Activated CD8-positive, alpha-beta memory T cell treated with anti-CD3 and anti-CD28 coated beads for 36 hours (primary cell): Measurements from ENCODE around the gene EHD4. TPM values are rescaled to one million over a fixed set of nuclear protein-coding genes. Genes with fewer than 3 reads are reported as not detected.

ENCODE experiments used
- CTCF ChIA-PET: fragments of 350-600 bp; sonication (Branson Sonifier 250); formaldehyde crosslinking; loops from one replicate; lab custom pipeline; 2021; ENCODE audit warnings: antibody characterized with exemption; lab: Charles Lee
- POLR2A ChIA-PET: fragments of 350-600 bp; sonication (Branson Sonifier 250); formaldehyde crosslinking; loops from one replicate; lab custom pipeline; 2021; ENCODE audit warnings: antibody characterized with exemption; lab: Charles Lee
- total RNA-seq, 2 experiments: library from RNA; stranded (reverse); gene quantifications; one replicate each; pipeline ENCODE4 v1.2.3, GENCODE V29; 2021

Gene EHD4
- total RNA-seq, 2 experiments from 2014 or later, result 25.8 TPM

DNA sequence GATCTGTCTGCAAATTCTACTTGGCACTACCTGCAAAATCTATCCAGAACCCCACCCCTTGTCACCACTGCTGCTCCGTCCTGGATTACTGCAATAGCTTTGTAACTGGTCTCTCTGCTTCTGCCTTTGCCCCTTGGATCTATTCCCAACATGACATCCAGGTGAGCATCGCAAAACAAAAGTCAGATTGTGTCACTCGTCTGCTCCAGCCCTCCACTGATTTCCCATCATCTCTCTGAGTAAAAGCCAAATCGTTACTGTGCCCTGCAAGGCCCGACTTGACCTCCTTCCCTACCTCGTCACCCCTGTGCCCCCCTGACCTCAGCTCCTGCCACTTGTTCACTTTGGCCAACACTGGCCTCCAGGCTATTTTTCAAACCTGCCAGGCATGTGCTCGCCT, 87.9 kb downstream of the EHD4 start:
- ChIA-PET POLR2A (interaction anchor here (0.6 kb wide), 1 partner anchor 395 kb away, joined by 3 read pairs; no protein-coding TSS in a partner anchor), CTCF (no interaction called here)

DNA sequence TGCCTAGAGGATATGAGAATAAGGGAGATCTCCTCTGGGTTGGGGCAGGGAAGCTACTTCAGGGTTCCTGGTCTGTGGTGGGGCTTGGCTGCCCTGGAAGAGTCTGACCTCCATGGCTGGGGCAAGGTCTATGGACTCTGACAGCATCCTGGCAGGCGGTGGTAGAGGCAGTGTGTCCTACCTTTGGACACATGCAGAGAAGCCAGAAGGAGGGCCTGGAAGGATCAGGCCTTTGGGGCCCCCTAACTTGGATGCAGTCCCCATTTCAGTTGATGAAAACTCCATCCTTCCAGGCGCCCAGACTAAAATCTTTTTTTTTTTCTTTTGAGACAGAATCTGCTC, 88.9 kb downstream of the EHD4 start:
- POLR2A ChIA-PET, result no interaction called here
- CTCF ChIA-PET, result no interaction called here

DNA sequence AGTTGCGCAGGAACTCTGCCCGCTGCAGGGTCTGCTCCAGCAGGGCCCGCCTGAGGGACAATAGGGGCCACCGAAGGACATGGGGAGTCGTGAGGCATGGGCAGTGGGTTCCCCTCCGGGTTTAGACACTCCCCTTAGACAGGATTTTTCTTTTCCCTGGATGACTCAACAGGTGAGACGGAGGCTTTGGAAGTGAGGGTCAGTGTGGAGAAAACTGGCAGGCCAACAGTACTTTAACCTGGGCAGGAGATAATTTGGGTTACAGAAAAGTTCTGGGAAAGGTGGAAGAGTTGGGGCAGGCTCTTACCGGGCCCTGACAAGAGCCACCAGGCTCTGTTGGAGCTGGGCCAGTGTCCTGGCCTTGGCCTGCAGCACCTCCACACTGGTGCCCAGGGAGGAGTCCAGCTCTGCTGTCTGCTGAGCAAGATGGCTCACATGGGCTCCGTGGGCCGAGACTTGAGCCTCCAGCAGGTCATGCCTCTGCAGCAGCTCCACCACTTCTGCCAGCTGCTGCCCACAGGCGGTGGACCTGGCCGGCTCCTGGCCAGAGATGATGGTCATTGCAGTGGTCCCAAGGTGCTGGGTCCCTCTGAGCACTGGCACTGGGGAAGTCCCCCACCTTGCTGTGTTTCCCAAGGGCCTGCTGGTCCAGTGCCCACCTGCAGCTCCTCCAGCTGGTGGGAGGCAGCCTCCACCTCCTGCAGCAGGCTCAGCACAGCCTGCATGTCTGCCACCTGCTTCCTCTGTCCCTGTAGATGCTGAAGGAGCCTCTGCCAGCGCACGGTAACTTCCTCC, 89.5 kb downstream of the EHD4 start:
- CTCF ChIA-PET, result no interaction called here
- POLR2A ChIA-PET, result no interaction called here

DNA sequence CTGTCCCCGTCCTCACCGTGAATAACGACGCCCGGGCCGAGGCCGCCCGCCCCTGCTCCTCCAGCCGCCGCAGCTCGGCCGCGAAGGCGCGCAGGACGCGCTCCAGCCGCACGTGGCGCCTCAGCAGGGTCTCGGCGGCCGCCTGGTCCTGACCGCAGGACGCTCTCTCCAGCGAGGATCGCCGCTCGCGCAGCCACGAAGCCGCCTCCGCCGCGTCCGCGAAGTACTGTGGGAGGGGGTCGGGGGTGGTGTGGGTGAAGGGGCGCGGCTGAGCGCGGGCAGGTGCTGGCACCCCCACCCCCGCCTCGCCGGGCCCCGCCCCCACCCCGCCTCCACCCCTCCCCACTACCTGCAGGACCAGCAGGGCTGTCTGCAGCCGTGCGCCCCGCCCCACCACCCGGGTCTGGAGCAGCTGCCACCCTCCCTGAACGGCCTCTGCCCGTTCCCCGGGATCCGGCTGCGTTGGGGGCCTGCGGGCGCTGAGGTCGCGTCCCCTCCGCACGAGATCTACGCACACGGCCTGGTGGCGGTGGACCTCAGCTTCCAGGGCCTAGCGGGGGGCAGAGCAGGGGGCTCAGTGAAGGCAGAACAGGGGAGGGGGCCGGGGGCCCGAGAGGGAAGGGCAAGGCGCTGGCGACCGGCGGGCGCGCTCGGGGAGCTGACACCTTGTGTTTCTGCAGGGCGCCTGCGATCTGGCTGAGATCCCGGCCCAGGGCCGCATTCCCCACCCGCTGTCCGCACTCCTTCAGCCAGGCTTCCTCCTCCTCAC, 90.3 kb downstream of the EHD4 start:
- CTCF ChIA-PET, result no interaction called here
- POLR2A ChIA-PET, result no interaction called here

DNA sequence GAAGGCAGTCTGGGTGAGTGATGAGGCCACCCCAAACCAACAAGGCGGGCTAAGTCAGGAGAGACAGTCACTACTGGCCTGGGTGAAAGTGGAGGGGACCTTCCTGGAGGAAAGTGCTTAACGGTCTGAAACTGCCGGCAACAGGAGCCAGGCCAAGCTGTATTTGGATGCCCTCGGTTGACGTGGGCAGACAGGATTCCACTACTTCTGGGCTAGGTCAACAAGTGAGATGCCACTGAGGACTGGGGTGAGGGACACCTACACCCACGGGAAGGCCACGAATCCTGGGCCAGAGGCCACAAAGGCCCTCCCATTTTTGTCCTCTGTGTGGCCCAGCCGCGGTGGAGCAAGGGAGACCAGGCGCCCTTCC, 90.8 kb downstream of the EHD4 start:
- CTCF ChIA-PET, result no interaction called here
- POLR2A ChIA-PET, result no interaction called here

DNA sequence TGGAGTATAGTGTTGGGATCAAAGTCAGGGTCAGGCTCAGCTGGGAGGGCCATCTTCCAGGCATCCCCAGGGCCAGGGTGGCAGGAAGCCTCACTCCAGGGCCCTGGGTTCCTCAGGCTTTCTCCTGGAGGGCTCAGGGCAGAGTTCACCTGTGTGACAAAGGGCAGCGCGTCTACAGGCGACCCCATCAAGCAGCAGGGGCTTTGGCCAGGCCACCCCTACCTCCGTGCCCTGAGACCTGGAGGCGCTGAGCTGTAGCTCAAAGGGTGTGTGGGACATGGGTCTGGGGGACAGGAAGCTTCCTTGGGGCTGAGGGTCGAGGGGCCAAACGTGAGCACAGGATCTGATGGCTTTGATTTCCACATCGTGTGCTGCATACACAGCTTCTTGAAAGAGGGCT, 91.3 kb downstream of the EHD4 start:
- POLR2A ChIA-PET, result no interaction called here
- CTCF ChIA-PET, result no interaction called here

DNA sequence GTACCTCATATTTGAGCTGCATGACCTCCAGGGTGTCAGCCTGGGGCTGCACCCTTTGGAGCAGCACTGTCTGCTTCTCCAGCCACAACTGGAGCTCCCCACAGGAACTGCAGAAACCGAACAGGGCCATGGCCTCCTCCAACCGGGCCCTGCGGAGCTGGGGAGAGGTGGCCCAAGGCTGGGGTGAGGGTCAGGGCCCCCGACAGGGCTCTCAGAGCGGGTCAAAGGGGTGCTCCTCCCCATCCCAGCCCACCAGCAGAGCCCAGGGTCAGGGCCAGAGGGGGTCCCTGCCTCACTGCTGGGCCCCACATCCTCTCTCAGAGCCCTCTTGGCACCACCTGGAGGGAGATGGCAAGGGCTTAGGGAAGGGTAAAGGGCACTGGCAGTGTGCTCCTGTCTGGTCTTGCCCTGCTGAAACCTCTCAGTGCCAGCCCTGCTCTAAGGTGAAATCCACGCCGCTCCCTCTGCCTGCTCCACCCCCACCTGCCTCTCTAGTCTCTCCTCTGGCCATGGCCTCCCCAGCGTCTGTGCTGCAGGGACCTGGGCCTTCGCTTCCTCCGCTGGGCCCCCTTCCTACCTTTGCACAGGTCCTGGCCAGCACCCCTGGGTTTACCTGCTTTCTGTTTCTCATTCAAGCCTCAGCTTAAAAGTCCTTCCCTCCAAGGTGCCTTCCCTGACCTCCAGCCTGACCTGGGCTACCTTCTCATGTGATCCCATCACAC, 92.0 kb downstream of the EHD4 start:
- CTCF ChIA-PET, result interaction anchor here (0.6 kb wide), 1 partner anchor 18 kb away, joined by 3 read pairs; no protein-coding TSS in a partner anchor
- POLR2A ChIA-PET, result no interaction called here

DNA sequence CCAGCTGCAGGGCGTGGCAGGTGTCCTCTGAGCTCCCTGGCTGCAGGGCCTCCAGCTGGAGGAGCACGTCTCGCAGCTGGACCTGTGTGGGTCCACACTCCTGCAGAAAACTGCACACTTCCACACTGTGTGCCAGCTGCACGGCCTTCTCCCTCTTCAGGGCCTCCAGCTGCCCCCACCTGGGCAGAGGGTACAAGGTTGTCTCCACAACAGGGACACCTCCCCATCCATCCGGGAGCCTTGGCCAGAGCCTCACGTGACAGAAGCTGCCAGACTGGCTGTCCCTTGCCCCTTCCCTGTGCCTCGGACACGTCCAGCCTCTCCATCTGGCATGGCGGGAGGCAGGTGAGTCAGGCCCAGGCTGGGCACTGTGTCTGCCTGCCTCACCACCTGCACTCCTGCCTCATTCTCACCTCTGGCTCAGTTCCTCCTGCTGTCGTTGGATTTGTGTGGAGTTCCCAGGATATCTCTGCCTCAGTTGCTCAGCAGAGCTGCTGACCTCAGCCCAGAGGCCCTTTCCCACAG, 93.0 kb downstream of the EHD4 start:
- ChIA-PET POLR2A (no interaction called here), CTCF (interaction anchor here (0.6 kb wide), 1 partner anchor 17 kb away, joined by 3 read pairs; no protein-coding TSS in a partner anchor)

DNA sequence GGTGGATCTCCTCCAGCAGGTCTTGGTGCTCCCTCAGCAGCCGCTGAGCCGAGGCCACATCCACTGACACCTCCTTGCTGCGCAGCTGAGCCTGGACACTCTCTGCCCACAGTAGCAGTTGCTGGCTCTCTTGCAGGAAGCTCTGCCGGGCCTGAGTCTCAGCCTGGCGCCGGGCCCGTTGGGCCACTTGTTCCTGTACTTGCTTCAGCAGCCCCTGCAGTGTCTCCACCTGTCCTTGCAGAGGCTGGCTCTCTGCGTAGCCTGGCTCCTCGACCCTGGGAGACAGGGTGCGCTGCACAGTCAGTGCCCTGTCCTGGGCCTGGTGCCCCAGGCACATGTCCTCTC, 94.0 kb downstream of the EHD4 start:
- CTCF ChIA-PET, result no interaction called here
- POLR2A ChIA-PET, result no interaction called here

DNA sequence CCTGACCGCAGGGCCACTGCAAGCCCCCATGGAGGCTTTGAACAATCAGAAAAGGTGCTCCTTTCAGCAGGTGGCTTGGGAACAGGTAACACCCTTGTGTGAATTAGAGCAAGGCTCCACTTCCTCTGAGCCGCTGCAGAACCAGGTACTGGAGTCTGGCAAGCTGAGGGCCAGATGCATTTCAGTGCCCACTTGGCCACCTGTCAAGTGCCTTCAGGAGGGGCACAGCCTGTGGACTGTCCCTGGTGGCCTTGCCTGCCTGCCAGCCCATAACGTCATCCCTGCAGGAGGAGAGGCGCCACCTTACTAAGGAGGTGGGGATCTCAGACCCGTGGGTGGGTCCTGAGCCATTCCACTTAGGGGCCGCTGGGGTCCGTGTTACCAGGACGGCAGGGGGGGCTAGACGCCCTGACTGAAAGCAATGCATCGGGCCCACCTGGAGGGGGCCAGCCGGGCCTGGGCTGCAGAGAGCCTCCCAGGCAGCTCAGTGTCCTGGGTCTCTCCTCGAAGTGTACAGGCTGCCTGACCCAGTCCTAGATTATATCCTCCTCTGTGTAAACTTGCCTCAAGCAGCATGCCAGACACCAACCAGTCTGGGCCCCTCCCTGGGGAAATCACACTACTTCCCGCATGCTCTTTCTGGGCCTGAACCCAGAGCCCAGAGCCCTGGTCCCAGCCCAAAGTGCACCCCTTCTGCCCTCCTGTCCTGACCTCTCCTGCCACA, 94.6 kb downstream of the EHD4 start:
- POLR2A ChIA-PET, result no interaction called here

DNA sequence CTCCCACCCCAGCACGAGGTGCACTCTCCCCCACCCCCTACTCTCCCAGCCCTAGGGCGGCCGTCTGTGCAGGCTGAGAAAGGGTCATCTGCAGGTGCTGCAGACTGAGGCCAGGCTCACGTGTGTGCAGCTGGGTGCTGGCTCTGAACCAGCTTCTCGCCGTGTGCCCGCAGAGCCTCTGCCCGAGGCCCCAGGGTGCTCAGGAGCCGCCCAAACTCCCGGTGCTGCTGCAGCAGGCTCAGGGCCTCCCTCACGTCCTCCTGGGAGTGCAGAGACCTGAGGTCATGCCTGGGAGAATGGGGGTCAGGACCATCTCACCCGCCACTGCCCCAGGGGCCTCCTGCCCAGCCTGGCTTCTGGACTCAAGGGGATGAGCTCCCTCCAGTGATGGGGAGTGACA, 95.7 kb downstream of the EHD4 start:
- ChIA-PET CTCF (no interaction called here), POLR2A (no interaction called here)

More for the DNA sequence above, 94.6 kb downstream of the EHD4 start:
- CTCF ChIA-PET, result no interaction called here

DNA sequence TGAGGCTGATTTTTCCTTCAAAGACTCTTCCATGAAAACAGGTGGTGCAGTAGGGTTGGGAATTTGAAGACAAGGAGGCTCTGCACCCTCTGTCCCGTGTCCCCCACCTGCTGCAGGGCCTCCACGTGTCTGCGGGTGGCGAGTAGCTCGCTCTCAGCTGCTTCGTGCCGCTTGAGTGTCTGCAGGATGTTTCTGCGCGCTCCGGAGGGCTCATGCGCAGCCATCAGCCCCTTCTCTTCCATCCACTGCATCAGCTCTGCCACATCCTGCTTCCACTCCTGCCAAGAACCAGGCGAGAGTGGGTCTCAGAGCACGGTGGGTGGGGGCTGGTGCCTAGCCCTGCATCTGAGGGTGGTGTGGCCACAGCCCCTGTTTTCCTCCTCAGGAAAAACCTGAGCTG, 96.3 kb downstream of the EHD4 start:
- POLR2A ChIA-PET, result no interaction called here
- CTCF ChIA-PET, result no interaction called here

DNA sequence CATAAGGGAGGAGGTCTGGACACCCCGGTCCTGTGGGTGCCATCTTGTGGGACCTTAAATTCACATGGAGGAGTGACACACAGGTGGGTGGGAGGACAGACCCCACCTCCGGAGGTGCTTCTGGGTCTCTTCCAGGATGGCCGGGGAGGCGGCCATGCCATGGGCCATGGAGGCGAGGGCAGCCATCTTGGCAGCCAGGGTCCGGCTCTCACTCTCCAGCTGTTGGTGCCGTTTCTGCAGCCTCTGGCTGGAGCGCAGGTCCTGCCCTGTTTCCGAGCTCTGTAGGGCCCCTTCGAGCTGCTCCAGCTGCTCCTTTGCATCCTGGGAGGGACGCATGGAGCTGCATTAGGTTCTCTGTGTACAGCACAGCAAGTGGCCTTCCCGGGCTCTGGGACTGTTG, 97.6 kb downstream of the EHD4 start:
- ChIA-PET CTCF (no interaction called here), POLR2A (no interaction called here)

DNA sequence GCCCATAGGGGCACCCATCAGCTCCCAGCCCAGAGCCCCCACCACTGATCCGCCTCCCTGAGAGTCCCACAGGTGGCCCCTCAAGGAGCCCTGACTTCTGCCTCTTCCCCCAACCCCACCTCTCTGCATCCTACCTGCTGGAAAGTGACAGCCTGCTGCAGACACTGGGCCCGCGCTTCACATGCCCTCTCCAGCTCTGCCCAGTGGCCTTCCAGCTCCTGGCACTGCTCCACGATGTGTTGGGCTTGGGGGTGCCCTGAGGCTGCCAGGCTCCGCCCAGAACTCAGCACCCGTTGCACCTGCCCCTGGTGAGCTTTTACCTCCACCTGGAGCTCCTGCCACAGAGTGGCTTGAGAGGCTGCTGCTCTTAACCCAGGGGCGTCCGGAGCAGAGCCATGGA, 98.6 kb downstream of the EHD4 start:
- POLR2A ChIA-PET, result no interaction called here

DNA sequence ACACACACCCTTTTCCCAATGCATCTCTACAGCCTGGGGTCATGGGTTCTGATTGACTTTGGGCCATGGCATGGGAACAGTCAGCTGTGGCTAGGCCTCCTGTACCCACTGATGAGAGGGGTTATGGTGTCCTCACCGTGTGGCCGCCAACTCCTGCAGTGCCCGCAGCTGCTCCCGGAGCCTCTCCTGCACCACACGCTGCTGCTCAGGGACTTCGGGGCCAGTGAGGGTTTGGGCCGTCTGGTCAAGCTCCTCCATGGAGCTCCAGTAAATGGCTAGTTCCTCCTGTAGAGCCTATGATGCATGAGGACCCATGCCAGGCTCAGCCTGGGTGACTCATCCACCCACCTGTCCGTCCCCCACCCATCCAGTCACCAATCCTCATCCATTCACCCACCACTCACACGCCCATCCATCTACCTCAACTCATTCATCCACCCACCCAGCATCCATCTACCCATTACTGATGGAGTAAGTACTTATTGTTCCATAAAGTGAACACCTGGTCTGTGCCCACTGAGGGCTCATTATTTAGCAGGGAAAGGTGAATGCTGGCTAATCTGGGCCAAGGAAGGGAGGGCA, 100.1 kb downstream of the EHD4 start:
- POLR2A ChIA-PET, result no interaction called here
- CTCF ChIA-PET, result no interaction called here

More for the DNA sequence above, 98.6 kb downstream of the EHD4 start:
- CTCF ChIA-PET, result no interaction called here

DNA sequence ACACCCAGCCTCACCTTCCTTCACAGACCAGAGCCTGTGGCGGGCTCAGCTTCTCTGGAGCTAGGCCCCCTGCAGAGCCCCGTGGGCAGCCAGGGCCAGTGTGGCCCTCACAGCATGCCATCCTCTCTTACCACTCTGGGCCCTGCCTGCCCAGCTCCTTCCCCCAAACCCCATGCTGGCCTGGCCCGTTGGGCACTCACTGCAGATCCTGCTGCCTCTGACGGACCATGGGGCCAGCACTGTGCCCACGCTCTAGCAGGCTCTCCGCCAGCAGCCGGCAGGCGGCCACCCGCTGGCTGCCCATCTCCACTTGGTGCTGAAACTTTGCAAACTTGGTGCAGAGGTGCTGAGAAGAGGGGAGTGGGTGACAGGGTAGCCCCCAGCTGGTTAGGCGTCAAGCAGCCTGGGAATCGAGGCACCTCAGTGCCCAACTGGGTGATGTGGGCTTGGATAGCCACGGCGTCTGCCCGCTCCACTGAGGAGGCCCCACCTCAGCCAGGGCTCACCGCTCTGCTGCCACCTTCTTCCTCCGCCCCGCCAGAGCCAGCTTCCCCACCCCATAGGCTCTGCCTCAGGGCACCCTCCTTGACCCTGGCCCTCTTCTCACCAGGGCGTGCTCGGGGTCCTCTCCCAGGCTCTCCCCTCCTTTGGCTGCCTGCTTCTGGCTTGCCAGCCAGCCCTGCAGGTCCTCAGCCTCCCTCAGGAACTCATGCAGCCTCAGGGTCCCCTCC, 101.0 kb downstream of the EHD4 start:
- ChIA-PET POLR2A (interaction anchor here (0.8 to 1.3 kb wide), 2 partner anchors 17 to 24 kb away, joined by 4 to 6 read pairs; no protein-coding TSS in a partner anchor), CTCF (interaction anchor here (0.7 to 1.0 kb wide), 5 partner anchors 10 to 191 kb away, joined by 3 to 4 read pairs (median 3); no protein-coding TSS in a partner anchor)

DNA sequence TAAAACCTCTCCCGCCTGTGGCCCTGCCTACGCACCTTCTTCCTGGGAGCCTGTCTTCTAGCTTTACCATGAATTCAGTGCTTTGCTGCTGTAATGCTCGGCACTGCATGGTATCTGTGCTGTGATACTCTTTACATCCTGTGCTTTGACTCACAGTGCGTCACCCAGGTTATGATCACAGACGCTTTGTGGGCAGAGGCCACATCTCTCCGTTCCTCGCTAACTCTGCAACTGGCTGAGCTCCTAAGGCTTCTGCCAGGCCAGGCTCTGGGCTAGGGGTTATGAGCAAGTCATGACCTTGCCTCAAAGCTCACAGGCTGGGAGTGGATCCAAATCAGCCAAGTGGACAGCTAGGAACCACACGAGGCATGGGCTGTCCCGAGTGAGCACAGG, 101.7 kb downstream of the EHD4 start:
- ChIA-PET POLR2A (interaction anchor here (0.8 to 1.3 kb wide), 2 partner anchors 18 to 24 kb away, joined by 4 to 6 read pairs; no protein-coding TSS in a partner anchor), CTCF (interaction anchor here (0.7 to 1.0 kb wide), 6 partner anchors 10 to 190 kb away, joined by 3 to 4 read pairs (median 3); no protein-coding TSS in a partner anchor)
